ACHN (cell line): Measurements from ENCODE around the gene CLCNKA.
"Not testable (repeated sequence)": the region's sequence is repeated elsewhere in the genome, so short reads cannot be mapped to it uniquely, and the experiment has no call there.

Experiments
- DNase-seq: peaks from one replicate; pipeline ENCODE4 v3.0.0-alpha.2; 2015
- in situ Hi-C: cut with HindIII; loops from 2 replicates; pipeline ENCODE4 v1.10.0; 2017; ENCODE audit warnings: low sequenced_read_pairs, low pct_ligation_motif_present, low pct_unique_long_range_greater_than_20kb

Gene CLCNKA

GRCh38 chr1:16029003-16029268 is 7.1 kb downstream of the CLCNKA start:
- in situ Hi-C loops: not testable (repeated sequence)

DNA sequence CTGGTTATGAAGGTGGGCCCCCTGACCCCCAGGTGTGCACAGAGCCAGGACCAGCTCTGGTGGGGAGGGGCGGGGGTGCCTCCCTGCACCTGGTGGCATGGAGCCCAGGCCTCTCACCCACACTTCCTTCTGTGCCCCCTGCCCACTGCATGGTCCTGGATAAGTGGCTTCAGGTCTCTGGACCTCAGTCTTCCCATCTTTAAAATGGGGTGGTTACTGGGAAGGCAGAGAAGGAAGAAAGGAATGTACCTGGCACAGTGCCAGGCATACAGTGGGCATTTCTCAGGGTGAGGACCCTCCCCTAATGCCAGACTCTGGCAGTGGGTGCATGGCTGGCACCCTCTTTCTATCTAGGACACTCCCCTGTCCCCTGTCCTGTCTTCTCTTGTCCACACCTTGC is 7.5 kb downstream of the CLCNKA start:
- DNase-seq: no peak
- in situ Hi-C loops: no loop called here

More at GRCh38 chr1:16029003-16029268, 7.1 kb downstream of the CLCNKA start:
- not testable (repeated sequence) for DNase-seq

GRCh38 chr1:16031551-16031950 is 9.7 kb downstream of the CLCNKA start:
- in situ Hi-C loops: no loop called here
- no peak for DNase-seq

GRCh38 chr1:16032388-16033102 is 10.7 kb downstream of the CLCNKA start:
- in situ Hi-C loops: no loop called here
- peak; percentile 84 for DNase-seq

DNA sequence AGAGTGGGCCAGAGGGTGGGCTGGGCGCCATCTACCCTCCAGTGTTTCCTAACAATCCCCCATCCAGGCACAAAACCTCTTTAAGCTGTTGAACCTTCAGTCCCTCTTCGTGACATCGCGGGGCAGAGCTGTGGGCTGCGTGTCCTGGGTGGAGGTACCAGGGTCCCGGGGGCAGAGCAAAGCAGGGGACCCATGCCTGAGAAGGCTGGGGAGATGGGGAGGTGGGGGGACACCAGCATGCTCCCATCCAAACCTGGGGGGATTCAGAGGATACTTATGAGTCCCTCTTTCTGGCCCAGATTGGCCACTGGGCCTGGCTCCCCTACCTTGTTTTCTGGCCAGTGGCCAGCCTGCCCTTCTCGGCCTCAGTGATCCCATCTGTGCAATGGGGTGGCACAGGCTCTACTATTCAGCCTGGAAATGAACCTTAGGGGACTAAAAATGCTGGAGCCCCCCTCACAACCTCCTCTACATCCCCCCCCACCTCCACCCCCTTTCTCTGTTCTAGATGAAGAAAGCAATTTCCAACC is 11.3 kb downstream of the CLCNKA start:
- in situ Hi-C loops, DNase-seq: not testable (repeated sequence)

- in situ Hi-C loops, DNase-seq: not testable (repeated sequence)
These were observed 14.6 kb downstream of the CLCNKA start for GRCh38 chr1:16036461-16036860.

- no peak for DNase-seq
- in situ Hi-C loops: no loop called here
These were observed 16.7 kb downstream of the CLCNKA start for GRCh38 chr1:16038620-16038912.

DNA sequence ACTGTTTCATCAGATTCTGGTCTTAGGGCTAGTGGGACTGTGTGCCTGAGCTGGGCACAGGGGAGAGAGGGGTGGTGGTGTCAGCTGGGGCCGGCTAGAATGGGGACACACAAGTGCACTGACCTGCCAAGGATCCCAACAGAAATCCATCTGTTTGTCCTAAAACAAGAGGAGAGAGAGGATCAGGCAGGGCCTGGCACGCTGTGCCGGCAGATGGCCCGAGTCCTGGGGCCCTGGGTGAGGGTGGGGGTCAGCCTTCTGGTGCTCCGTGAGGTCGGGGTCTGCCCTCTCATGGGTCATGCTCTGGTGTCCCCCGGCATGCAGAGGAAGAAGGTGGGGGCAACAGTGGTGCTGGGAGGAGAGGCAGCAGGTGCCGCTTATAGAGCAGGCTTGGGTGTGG is 18.0 kb downstream of the CLCNKA start:
- DNase-seq, in situ Hi-C loops: not testable (repeated sequence)

DNA sequence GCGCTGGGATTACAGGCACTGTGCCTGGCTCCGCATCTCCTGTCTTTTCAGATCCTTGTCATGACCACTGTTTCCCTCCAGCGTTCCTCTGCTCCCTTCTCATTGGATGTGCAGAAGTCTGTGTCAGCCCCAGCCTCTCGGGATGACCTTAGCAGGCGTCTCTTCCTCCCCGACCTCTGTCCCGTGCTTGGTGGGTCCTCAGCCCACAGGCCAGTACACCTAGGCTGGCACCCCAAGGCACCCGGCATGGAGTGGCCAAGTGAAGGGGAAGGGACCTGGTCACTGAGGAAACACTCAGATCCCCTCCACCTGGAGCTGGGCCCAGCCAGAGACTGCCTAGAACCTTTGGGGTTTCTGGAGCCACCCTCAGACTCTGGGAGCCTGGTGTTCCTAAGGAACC is 19.4 kb downstream of the CLCNKA start:
- in situ Hi-C loops: no loop called here
- no peak for DNase-seq

- in situ Hi-C loops: no loop called here
- DNase-seq: no peak
These were observed 20.3 kb downstream of the CLCNKA start for GRCh38 chr1:16042096-16042495.

- DNase-seq, in situ Hi-C loops: not testable (repeated sequence)
These were observed 20.8 kb downstream of the CLCNKA start for GRCh38 chr1:16042654-16043053.

- in situ Hi-C loops: no loop called here
- DNase-seq: no peak
These were observed 21.7 kb downstream of the CLCNKA start, which contains the start of gene CLCNKB for GRCh38 chr1:16043521-16043920. Gene CLCNKB (plus strand): TSS chr1:16043782. CDS start chr1:16044493, 711 bp downstream.

DNA sequence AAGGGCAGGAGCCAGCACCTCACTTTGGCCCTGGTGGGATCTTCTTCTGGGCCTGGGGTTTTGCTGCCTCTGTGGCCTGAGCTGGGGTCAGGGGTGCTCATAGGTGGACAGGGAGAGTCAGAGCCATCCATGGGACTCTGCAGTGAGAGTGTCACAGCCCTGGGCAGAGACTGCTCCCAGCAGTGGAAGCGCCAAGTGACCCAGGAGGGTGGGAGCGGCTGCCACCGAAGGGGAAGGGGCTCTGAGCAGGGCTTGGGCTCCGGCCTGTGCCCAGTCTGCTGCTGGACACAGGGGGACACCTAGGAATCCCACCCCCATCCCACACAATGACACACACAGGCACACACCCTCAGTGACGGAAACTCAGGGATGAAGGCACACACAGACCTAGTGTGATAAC is 22.1 kb downstream of the CLCNKA start:
- in situ Hi-C loops: no loop called here
- no peak for DNase-seq

DNA sequence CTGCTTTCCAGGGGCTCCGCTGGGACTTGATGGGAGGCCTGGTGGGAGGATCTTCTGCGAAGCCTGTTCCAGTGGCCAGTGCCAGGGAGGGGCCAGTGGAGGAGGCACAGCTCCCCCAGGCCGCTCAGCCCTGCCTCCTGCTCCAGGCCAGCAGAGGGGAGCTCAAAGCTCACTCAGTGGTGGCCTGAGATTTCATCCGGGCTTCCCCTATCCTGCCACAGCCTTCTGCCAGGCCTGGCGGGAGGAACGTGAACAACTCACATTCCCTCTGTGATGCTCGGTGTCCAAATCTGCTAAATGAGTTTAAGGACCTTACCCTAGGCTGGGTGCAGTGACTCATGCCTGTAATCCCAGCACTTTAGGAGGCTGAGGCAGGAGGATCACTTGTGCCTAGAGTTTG is 25.0 kb downstream of the CLCNKA start:
- peak; percentile 9 for DNase-seq
- in situ Hi-C loops: no loop called here

GRCh38 chr1:16047791-16048475 is 26.1 kb downstream of the CLCNKA start:
- in situ Hi-C loops: no loop called here
- no peak for DNase-seq

- peak; percentile 71 for DNase-seq
- in situ Hi-C loops: no loop called here
These were observed 26.8 kb downstream of the CLCNKA start for GRCh38 chr1:16048573-16049189.

DNA sequence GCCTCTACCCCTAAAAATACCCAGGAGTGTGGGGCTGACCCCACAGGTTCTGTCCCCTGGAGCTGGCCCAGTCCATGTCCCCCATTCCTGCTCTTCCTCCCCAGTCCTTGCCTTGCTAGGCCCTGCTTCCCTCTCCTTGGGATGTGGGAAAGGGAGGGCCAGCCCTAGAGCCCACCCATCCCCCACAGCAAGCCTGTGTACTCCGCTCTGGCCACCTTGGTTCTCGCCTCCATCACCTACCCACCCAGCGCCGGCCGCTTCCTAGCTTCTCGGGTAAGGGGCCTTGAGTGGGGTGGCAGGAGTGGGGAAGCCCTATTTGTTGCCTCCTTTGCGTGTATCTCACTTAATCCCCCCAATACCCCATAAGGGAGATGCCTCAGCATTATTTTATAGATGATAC is 28.5 kb downstream of the CLCNKA start:
- in situ Hi-C loops: no loop called here

DNA sequence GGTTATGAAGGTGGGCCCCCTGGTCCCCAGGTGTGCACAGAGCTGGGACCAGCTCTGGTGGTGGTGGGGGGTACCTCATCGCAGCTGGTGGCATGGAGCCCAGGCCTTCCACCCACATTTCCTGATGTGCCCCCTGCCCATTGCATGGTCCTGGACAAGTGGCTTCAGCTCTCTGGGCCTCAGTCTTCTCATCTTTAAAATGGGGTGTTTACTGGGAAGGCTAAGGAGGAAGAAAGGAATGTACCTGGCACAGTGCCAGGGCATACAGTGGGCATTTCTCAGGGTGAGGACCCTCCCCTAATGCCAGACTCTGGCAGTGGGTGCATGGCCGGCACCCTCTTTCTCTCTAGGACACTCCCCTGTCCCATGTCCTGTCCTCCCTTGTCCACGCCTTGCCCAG is 29.2 kb downstream of the CLCNKA start:
- no peak for DNase-seq
- in situ Hi-C loops: no loop called here

More for the DNA sequence above, 28.5 kb downstream of the CLCNKA start:
- no peak for DNase-seq

GRCh38 chr1:16051949-16052348 is 30.1 kb downstream of the CLCNKA start:
- in situ Hi-C loops: not testable (repeated sequence)

More at GRCh38 chr1:16051949-16052348, 30.1 kb downstream of the CLCNKA start:
- DNase-seq: not testable (repeated sequence)
